NCI-H524 (cell line): ENCODE results near the gene RECK.
A peak's percentile ranks its signal among the peaks of the same experiment; 100 is the strongest.
"Not testable (repeated sequence)": the region's sequence is repeated elsewhere in the genome, so short reads cannot be mapped to it uniquely, and the experiment has no call there.

Source experiments
- DNase-seq, 2 experiments: peaks; one replicate each; lab custom pipeline; 2025; lab: John Stamatoyannopoulos, UW

RECK gene, protein sequence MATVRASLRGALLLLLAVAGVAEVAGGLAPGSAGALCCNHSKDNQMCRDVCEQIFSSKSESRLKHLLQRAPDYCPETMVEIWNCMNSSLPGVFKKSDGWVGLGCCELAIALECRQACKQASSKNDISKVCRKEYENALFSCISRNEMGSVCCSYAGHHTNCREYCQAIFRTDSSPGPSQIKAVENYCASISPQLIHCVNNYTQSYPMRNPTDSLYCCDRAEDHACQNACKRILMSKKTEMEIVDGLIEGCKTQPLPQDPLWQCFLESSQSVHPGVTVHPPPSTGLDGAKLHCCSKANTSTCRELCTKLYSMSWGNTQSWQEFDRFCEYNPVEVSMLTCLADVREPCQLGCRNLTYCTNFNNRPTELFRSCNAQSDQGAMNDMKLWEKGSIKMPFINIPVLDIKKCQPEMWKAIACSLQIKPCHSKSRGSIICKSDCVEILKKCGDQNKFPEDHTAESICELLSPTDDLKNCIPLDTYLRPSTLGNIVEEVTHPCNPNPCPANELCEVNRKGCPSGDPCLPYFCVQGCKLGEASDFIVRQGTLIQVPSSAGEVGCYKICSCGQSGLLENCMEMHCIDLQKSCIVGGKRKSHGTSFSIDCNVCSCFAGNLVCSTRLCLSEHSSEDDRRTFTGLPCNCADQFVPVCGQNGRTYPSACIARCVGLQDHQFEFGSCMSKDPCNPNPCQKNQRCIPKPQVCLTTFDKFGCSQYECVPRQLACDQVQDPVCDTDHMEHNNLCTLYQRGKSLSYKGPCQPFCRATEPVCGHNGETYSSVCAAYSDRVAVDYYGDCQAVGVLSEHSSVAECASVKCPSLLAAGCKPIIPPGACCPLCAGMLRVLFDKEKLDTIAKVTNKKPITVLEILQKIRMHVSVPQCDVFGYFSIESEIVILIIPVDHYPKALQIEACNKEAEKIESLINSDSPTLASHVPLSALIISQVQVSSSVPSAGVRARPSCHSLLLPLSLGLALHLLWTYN

GRCh38 chr9:36036780-36037548 is at the start of gene RECK:
RECK (plus strand) TSS chr9:36036913; CDS start chr9:36036999, 86 bp downstream.
- peak in 1 of 2 experiments; percentile 78 for DNase-seq

GRCh38 chr9:35990155-35990554 is 46.6 kb upstream of the RECK start:
- no peak for DNase-seq

- not testable (repeated sequence) for DNase-seq
Observed at GRCh38 chr9:35993136-35993535, 43.6 kb upstream of the RECK start.

DNA sequence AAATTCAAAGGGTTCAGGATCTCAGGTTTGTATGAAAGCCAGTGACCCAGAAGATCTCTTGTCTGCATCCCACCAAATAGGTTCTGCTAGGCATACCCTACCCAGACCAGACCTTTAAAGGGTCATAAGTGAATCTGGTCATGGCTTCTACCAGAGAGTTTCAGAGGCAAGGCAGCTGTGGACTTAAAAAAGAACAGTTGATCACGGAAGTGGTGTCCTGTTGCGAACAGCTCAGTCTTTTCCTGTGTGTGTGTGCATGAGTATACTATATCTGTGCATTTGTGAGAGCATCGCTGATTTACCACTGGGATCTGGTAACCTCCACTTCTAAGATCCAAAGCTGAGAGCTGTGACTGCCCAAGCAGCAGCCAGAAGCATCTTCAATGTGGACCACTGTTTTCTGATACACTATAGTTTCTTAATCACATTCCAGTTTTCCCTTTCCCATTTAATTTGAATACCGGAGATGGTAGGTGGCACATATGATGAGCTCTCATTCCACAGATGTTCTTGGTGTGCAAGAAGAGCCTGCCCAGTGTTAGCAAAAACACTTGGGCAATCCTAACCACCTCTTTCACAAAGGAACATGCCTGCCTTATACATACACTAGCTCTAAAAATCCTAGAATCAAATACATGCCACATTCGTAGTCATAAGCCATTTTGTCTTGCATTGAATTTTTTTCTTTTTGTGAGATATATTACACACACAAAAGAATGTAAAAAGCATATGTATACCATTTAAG is 42.6 kb upstream of the RECK start:
- no peak for DNase-seq

DNA sequence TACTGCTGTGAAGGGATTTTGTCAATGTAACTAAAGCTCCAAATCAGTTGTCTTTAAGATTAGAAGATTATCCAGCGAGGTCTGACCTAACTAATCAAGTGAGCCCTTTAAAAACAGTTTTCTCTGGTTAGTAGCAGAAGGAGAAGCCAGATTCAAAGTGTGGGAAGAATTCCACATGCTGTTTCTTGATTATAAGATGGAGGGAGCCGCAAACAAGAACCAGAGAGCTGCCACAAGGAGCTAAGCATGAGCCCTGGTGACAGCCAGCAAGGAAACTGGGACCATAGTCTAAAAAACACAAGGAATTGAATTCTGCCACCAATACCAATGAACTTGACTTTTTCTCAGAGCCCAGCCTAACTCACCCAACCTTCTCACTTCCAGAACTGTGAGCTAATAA is 41.8 kb upstream of the RECK start:
- DNase-seq, result no peak

DNA sequence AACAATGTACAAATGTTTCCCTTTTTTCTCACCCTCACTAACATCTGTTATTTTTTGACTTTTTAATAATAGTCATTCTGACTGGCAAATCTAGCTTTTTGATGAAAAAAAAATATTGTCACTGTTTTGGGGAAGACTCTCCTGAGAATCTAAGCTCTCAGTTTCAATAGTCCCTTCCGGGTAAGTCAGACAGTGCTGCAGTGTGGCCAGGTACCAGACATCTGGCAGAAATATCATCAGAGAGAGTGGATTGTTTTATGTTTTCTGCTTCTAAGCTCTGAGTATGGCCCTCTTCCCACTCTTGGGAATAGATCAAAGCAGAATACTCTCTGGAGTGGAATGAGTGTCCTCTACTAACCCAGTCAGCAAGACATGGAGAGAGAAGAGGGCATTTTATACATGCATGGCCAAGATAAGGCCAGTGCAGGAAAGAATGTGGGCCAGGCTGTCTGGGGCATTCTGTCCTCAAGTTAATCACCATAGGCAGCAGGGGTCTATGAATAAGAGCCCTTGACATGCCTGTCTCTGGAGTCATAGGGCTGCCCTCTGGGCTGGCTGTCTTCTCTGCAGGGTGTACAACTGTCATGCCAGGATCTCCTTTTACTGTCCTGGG is 40.2 kb upstream of the RECK start:
- no peak for DNase-seq

GRCh38 chr9:35997016-35997415 is 39.7 kb upstream of the RECK start:
- DNase-seq, result not testable (repeated sequence)

- no peak for DNase-seq
Observed at GRCh38 chr9:35998333-35998732, 38.4 kb upstream of the RECK start.

- DNase-seq, result no peak
Observed at GRCh38 chr9:36005891-36006290, 30.8 kb upstream of the RECK start.

DNA sequence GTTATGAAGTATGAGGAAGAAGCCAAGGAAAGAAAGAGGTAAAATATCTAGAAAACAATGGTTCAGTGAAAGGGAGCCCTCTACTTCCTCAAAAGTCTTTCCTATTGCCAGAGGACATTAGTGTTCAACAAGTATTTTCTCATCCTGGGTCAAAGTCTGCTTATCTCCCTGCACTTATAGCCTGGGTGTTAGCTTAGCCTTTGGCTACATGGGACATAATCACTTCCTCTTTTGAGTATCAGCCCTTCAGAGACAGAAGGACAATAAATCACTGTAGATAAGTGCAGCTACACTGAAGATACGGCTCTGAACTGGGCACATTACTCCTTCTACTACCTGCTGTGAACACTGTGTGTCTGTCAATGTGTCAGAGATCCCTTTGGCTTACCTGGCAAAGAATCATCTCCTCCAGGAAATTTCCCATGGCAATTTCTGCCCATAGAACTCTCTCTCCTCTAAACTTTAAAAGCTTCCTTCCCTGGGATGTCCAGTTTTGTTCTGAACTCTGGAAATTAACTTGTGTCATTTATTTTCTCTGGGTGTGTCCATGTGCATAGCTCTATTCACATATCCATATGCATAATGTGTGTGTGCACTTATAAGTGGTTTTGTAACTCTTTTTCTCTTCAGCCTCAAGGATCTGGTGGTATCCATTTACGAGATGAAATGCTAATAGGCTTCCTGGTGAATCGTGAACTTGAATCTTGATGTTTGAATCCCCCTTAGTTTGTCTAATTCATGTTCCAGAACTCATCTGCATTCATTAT is 30.0 kb upstream of the RECK start:
- no peak for DNase-seq

DNA sequence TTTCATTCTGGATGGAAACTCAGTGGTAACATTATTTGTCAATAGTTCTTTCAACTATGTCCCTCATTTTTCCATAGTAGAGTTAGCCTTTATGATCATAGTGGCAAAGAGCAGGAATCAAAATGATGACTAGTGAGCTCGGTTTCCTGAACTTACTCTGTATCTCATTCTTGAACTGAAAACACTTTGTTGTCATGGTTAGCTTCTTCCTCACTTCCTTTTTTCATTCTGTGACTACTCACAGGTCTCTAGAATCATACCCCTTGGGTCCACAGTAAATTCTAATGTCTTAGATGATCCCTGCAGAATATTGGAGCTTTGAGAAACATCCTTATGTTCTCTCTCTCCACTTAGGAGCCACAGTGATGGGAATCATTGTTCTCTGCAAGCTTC is 29.4 kb upstream of the RECK start:
- no peak for DNase-seq

GRCh38 chr9:36007852-36008251 is 28.9 kb upstream of the RECK start:
- no peak for DNase-seq

- peak; percentile 22 to 69 for DNase-seq
Observed at GRCh38 chr9:36008774-36009300, 27.9 kb upstream of the RECK start.

- DNase-seq, result no peak
Observed at GRCh38 chr9:36011379-36011778, 25.3 kb upstream of the RECK start.

DNA sequence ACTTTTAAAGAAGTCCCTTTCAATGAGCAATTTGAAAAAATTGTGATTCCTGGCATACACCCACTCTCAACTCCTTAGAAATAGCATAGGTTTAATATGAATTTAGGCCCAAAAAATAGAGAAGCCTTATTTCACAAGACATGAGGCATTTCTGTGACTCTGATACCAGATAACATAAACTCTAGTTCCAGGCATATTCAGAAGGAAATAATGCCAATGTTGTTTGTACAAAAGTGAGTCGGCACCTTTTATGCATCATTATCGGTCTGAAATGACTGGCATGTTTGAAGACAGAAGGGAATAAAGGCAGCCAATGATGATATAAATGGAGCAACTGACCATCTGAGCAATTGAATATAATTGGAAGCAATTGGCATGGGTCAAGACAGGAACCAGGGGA is 19.4 kb upstream of the RECK start:
- DNase-seq, result no peak

GRCh38 chr9:36018129-36018528 is 18.6 kb upstream of the RECK start:
- no peak for DNase-seq

DNA sequence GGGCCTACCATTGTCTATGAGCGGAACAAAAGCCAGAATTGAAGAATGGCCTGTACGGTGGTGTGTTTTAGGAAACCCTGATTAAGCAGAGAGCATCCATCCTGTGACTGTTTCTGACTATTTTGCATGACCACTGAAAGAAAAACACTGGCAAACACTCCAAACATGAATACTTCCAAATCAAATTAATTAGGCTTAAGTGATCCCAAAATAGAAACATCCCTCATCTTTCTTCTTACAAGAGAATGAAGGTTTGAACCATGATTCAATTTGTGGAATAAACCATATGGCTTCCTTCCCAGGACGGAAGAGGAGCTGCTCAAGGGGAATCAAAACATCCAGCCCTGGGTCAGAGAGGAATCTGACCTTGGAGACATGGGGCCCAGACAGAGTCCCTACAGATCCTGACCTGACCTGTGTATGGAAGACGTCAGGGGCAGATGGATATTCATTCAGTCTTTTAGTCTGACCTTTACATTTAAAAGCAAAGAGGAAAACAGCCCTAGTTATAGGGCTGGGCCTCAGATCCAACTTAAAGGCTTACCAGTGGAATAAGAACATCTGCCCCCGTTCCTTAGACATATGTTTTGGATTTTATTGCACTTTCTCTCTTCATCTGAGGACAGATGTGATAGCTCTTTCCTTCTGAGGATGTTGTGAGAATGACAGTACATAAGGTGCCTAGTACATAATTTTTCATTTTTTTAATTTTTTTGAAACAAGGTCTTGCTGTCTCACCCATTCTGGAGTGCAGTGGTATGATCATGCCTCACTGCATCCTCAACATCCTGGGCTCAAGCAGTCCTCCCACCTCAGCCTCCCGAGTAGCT is 17.6 kb upstream of the RECK start:
- peak in 1 of 2 experiments; percentile 67 for DNase-seq

GRCh38 chr9:36021968-36022367 is 14.7 kb upstream of the RECK start:
- no peak for DNase-seq
